Gastroesophageal sphincter (tissue), 4 donors: ENCODE results near the gene RAB36. TPM values are rescaled to one million over a fixed set of nuclear protein-coding genes. Genes with fewer than 3 reads are reported as not detected.

Experiments used
- ATAC-seq: fragments of 150-250 bp; one replicate; pipeline ENCODE4 v1.9.1; 2016; ENCODE audit warnings: mild to moderate bottlenecking, moderate library complexity
- H3K27ac ChIP-seq, 4 donors: fragments of 200-600 bp; sonication (generic) in 3 of 4; 1 replicate in 3 of 4; 2 replicates in 1 of 4; pipeline ENCODE4 v1.5.1; 2016 to 2019
- H3K27me3 ChIP-seq: fragments of 200-600 bp; sonication (generic); one replicate; pipeline ENCODE4 v1.5.1; 2019
- H3K36me3 ChIP-seq, 2 donors: fragments of 200-600 bp; sonication (generic); one replicate each; pipeline ENCODE4 v1.5.1; 2019; ENCODE audit warnings: control low read depth in 1 of 2
- H3K4me1 ChIP-seq, 3 donors: fragments of 200-600 bp; sonication (generic); 1 replicate in 2 of 3; 2 replicates in 1 of 3; pipeline ENCODE4 v1.5.1; 2016 to 2019; ENCODE audit warnings: control low read depth in 2 of 3
- H3K4me3 ChIP-seq, 2 donors: fragments of 200-600 bp; sonication (generic); one replicate each; pipeline ENCODE4 v1.5.1; 2019; ENCODE audit warnings: mild to moderate bottlenecking in 1 of 2, moderate library complexity in 1 of 2
- H3K9me3 ChIP-seq, 3 donors: fragments of 200-600 bp; sonication (generic); one replicate each; pipeline ENCODE4 v1.5.1; 2017 to 2019; ENCODE audit warnings: control low read depth in 2 of 3
- CTCF ChIP-seq, 4 experiments: fragments of 200-600 bp in 2 of 4; fragments of 450-650 bp in 2 of 4; sonication (generic) in 1 of 4; IDR thresholded peaks; one replicate each; pipeline ENCODE4 v1.5.1; 2017 to 2019; ENCODE audit warnings: antibody characterized with exemption in 4 of 4, mild to moderate bottlenecking in 2 of 4, moderate library complexity in 2 of 4
- EP300 ChIP-seq: sonication (generic); formaldehyde crosslinking; IDR thresholded peaks from one replicate; pipeline ENCODE4 v1.6.1; 2017; ENCODE audit warnings: antibody characterized with exemption, mild to moderate bottlenecking
- POLR2A ChIP-seq, 2 donors: fragments of 450-650 bp; IDR thresholded peaks; one replicate each; pipeline ENCODE4 v1.6.1; 2017; ENCODE audit warnings: antibody characterized with exemption in 2 of 2, mild to moderate bottlenecking in 2 of 2, moderate library complexity in 1 of 2
- POLR2AphosphoS5 ChIP-seq: sonication (generic); formaldehyde crosslinking; IDR thresholded peaks from one replicate; pipeline ENCODE4 v1.6.1; 2017; ENCODE audit warnings: antibody characterized with exemption
- WGBS, 2 donors: methylation state at CpG; one replicate each; pipeline ENCODE4 v1.1.5; 2018; ENCODE audit warnings: low coverage in 1 of 2; 5-methylcytosine and 5-hydroxymethylcytosine counted together
- total RNA-seq, 4 donors: library from RNA; depleted of rRNA; stranded (reverse); fragments of >200 nt; gene quantifications; one replicate each; pipeline ENCODE4 v1.1.0, GENCODE V29; 2016

Gene RAB36
- total RNA-seq, 4 donors from 2014 or later: 3.9 to 12.2 (median 6.7) TPM

DNA sequence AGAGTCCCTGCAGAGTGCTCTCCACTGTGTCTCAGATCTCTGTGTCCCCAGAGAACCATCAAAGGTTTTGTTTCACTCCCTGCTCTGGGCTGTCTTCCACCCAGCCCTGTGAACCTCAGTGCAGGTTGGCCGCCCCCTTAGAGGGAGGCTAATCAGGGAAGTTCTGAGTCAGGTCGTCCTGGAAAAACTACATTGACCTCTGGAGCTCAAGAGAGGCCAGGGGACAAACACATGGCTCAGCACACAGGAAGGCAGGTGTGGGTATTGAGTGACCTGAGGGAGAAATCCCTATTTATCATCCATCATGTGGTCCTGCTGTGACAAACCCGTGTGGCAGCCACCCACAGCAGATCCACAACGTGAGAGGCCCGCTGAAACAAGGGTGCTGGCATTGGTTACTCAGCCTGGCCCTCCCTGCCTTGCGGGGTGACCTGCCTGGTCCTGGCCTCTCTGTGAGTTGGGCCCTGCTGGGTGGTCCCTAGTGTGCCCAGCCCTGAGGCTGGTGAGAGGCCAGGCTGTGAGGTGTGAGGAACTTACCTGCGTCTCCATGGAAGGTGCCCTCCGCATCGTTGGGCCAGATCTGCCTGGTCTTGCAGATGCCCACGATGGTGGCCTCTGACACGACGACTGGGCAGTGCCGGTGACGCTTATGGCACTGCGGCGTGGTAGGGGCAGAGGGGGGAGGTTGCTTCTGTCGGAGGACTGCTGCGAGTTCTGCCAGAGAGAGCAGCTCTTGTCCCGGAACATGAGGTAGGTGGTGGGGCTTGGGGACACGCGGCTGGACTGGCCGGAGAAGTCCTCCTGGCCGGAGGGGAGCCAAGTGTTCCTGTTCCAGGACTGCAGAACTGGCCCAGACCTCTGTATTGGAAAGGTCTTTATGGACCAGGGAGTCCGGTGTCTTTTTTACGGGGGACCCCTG, 34.4 kb downstream of the RAB36 start:
- no peaks in the 10 kb centered on the region for H3K27me3 ChIP-seq
- no CpG with 5 or more reads among the region's 25 CpGs for WGBS, 2 donors
- H3K4me1 ChIP-seq: peaks cover 0 to 59% (median 47%) of the 10 kb centered on the region in 3 donors
- peaks cover 0 to 8% of the 10 kb centered on the region in 2 donors for H3K36me3 ChIP-seq
- TF ChIP-seq CTCF (IDR thresholded peaks at IDR 0.05) (no peak), POLR2A (IDR thresholded peaks at IDR 0.05) (peak in 1 of 2 donors; percentile 7), EP300 (no peak), POLR2AphosphoS5 (peak; percentile 68)
- peak overlapping the region; percentile 73 to 88 for H3K4me3 ChIP-seq
- peak; percentile 43 for ATAC-seq
- peaks cover 0 to 9% (median 0%) of the 10 kb centered on the region in 3 donors for H3K9me3 ChIP-seq
- H3K27ac ChIP-seq: peak overlapping the region; percentile 6 to 91 (median 86)

DNA sequence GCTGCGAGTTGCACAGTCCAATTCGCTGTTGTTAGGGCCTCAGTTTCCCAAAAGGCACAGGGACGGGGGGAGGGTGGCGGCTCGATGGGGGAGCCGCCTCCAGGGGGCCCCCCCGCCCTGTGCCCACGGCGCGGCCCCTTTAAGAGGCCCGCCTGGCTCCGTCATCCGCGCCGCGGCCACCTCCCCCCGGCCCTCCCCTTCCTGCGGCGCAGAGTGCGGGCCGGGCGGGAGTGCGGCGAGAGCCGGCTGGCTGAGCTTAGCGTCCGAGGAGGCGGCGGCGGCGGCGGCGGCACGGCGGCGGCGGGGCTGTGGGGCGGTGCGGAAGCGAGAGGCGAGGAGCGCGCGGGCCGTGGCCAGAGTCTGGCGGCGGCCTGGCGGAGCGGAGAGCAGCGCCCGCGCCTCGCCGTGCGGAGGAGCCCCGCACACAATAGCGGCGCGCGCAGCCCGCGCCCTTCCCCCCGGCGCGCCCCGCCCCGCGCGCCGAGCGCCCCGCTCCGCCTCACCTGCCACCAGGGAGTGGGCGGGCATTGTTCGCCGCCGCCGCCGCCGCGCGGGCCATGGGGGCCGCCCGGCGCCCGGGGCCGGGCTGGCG, 35.1 kb downstream of the RAB36 start, which contains the start of gene BCR:
BCR (plus strand) TSS at position 209 of the 592 bp plus-strand sequence. CDS start 452 bp downstream, outside the sequence.
- Histone ChIP-seq H3K27me3 (no peaks in the 10 kb centered on the region), H3K36me3 (peaks cover 0 to 8% of the 10 kb centered on the region in 2 donors), H3K4me1 (peaks cover 0 to 67% (median 50%) of the 10 kb centered on the region in 3 donors), H3K27ac (peak within 1 kb of the TSS; percentile 6 to 91 (median 86)), H3K4me3 (peak within 1 kb of the TSS; percentile 73 to 88), H3K9me3 (peaks cover 0 to 9% (median 0%) of the 10 kb centered on the region in 3 donors)
- TF ChIP-seq POLR2A (IDR thresholded peaks at IDR 0.05) (peak; percentile 66 to 88), POLR2AphosphoS5 (peak; percentile 82), EP300 (no peak), CTCF (IDR thresholded peaks at IDR 0.05) (peak in 2 of 4 experiments; percentile 22 to 26)
- no CpG with 5 or more reads among the region's 88 CpGs for WGBS, 2 donors
- ATAC-seq: peak; percentile 95

DNA sequence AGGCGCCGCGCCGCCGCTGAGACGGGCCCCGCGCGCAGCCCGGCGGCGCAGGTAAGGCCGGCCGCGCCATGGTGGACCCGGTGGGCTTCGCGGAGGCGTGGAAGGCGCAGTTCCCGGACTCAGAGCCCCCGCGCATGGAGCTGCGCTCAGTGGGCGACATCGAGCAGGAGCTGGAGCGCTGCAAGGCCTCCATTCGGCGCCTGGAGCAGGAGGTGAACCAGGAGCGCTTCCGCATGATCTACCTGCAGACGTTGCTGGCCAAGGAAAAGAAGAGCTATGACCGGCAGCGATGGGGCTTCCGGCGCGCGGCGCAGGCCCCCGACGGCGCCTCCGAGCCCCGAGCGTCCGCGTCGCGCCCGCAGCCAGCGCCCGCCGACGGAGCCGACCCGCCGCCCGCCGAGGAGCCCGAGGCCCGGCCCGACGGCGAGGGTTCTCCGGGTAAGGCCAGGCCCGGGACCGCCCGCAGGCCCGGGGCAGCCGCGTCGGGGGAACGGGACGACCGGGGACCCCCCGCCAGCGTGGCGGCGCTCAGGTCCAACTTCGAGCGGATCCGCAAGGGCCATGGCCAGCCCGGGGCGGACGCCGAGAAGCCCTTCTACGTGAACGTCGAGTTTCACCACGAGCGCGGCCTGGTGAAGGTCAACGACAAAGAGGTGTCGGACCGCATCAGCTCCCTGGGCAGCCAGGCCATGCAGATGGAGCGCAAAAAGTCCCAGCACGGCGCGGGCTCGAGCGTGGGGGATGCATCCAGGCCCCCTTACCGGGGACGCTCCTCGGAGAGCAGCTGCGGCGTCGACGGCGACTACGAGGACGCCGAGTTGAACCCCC, 35.8 kb downstream of the RAB36 start:
- peak overlapping the region; percentile 73 to 88 for H3K4me3 ChIP-seq
- peaks cover 0 to 8% (median 0%) of the 10 kb centered on the region in 3 donors for H3K9me3 ChIP-seq
- peaks cover 0 to 73% (median 50%) of the 10 kb centered on the region in 3 donors for H3K4me1 ChIP-seq
- TF ChIP-seq POLR2A (IDR thresholded peaks at IDR 0.05): no peak
- TF ChIP-seq CTCF (IDR thresholded peaks at IDR 0.05): no peak
- TF ChIP-seq POLR2AphosphoS5: no peak
- ATAC-seq: no peak
- H3K27ac ChIP-seq: peak overlapping the region in 3 of 4 donors; percentile 83 to 91 (median 89)
- WGBS, 2 donors: no CpG with 5 or more reads among the region's 112 CpGs
- no peaks in the 10 kb centered on the region for H3K27me3 ChIP-seq
- H3K36me3 ChIP-seq: peaks cover 0 to 8% of the 10 kb centered on the region in 2 donors

- ATAC-seq: no peak
- WGBS, 2 donors: 20 to 61% methylated on average over 2 to 5 of the region's 43 CpGs
- no peak for TF ChIP-seq POLR2AphosphoS5
- TF ChIP-seq EP300: no peak
- no peak for TF ChIP-seq CTCF (IDR thresholded peaks at IDR 0.05)
- TF ChIP-seq POLR2A (IDR thresholded peaks at IDR 0.05): no peak
- H3K27me3 ChIP-seq: no peaks in the 10 kb centered on the region
- H3K36me3 ChIP-seq: peaks cover 0 to 8% of the 10 kb centered on the region in 2 donors
- peak overlapping the region in 3 of 4 donors; percentile 83 to 91 (median 89) for H3K27ac ChIP-seq
- H3K4me3 ChIP-seq: peak overlapping the region; percentile 73 to 88
- H3K9me3 ChIP-seq: peaks cover 0 to under 1% (median 0%) of the 10 kb centered on the region in 3 donors
- H3K4me1 ChIP-seq: peaks cover 0 to 80% (median 50%) of the 10 kb centered on the region in 3 donors
Observed at GRCh38 chr22:23181721-23182308, 36.5 kb downstream of the RAB36 start.
